Measurements from ENCODE around the gene ICAM2. TPM values are rescaled to one million over a fixed set of nuclear protein-coding genes. Genes with fewer than 3 reads are reported as not detected.

ICAM2 gene
- total RNA-seq, 6 donors from 2014 or later = 27.2 to 114 (median 82.0) TPM

DNA sequence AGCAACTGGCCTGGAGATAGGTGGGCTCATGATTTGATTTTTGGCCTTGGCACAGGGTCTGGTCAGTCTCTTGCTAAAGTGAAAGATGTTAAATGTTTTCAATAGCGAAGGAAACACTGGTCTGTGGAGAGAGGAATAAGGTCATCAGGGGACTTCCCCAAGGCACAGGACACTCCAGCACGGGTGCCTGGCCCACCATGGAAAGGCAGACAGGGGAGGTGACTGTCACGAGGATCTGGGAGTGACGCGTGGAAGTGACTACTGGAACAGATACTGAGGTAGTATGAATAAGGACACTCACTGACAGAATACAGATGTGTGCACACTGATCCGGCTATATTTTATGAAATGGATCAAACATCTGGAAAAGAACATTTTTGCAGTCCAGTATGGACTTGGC lies 16.7 kb upstream of the ICAM2 start:
- H3K4me3 ChIP-seq = no peak overlapping the region
- H3K36me3 ChIP-seq = peaks cover 0 to 28% (median 17%) of the 10 kb centered on the region in 4 donors
- H3K27me3 ChIP-seq = no peaks in the 10 kb centered on the region
- no peaks in the 10 kb centered on the region for H3K9me3 ChIP-seq
- 80 to 81% methylated on average over 6 of the region's 6 CpGs for WGBS, 2 donors
- DNase-seq (no peak), ATAC-seq (ENCODE audit: low FRiP score in 2 of 2) (no peak)
- TF ChIP-seq EP300 (IDR thresholded peaks at IDR 0.05) (no peak), POLR2AphosphoS5 (IDR thresholded peaks at IDR 0.05) (no peak), POLR2A (IDR thresholded peaks at IDR 0.05) (no peak)
- TF ChIP-seq, protein P1, sequence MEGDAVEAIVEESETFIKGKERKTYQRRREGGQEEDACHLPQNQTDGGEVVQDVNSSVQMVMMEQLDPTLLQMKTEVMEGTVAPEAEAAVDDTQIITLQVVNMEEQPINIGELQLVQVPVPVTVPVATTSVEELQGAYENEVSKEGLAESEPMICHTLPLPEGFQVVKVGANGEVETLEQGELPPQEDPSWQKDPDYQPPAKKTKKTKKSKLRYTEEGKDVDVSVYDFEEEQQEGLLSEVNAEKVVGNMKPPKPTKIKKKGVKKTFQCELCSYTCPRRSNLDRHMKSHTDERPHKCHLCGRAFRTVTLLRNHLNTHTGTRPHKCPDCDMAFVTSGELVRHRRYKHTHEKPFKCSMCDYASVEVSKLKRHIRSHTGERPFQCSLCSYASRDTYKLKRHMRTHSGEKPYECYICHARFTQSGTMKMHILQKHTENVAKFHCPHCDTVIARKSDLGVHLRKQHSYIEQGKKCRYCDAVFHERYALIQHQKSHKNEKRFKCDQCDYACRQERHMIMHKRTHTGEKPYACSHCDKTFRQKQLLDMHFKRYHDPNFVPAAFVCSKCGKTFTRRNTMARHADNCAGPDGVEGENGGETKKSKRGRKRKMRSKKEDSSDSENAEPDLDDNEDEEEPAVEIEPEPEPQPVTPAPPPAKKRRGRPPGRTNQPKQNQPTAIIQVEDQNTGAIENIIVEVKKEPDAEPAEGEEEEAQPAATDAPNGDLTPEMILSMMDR (IDR thresholded peaks at IDR 0.05) = no peak
- no peak overlapping the region for H3K27ac ChIP-seq
- H3K4me1 ChIP-seq = no peaks in the 10 kb centered on the region

DNA sequence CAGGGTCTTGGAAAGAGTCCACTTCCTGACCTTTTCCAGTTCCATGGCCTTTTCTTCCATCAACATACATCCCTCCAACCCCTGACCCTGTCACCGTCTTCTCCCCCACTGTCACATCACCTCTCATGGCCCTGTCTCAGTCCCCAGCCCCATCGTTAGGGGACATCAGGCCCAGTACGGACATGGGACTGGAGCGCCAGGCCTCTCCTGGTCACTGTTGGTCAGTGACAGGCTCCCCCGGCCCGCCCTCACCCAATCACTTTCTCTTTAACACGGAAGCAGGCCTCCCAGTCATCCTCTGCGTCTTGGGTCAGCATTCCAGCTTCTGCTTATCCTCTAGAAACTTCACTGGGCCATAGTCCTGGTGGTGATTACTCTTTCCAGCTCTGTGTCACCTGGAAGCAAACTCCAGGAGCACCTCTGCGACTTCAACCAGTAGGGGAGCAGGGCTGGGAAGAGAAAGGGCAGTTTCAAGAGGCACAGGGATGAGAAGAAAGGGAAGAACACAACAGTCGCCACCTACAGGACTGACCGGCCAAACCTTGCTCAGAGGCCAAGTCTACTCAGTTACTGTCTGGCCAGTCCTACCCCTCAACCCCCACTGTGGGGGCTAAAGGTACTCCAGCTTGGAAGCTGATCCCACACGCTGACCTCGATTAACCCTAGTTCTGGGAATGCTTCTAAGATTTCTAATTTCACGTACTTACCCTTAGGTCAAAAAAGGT lies 15.9 kb upstream of the ICAM2 start:
- no peaks in the 10 kb centered on the region for H3K27me3 ChIP-seq
- peaks cover 0 to 21% (median 13%) of the 10 kb centered on the region in 4 donors for H3K36me3 ChIP-seq
- ATAC-seq (ENCODE audit: low FRiP score in 2 of 2) (no peak), DNase-seq (no peak)
- WGBS, 2 donors = 92 to 93% methylated on average over 14 of the region's 14 CpGs
- H3K4me1 ChIP-seq = no peaks in the 10 kb centered on the region
- H3K27ac ChIP-seq = no peak overlapping the region
- no peak for TF ChIP-seq POLR2A (IDR thresholded peaks at IDR 0.05)
- no peak for TF ChIP-seq POLR2AphosphoS5 (IDR thresholded peaks at IDR 0.05)
- no peak for TF ChIP-seq EP300 (IDR thresholded peaks at IDR 0.05)
- TF ChIP-seq, protein P1 (IDR thresholded peaks at IDR 0.05) = no peak
- H3K4me3 ChIP-seq = no peak overlapping the region
- no peaks in the 10 kb centered on the region for H3K9me3 ChIP-seq

DNA sequence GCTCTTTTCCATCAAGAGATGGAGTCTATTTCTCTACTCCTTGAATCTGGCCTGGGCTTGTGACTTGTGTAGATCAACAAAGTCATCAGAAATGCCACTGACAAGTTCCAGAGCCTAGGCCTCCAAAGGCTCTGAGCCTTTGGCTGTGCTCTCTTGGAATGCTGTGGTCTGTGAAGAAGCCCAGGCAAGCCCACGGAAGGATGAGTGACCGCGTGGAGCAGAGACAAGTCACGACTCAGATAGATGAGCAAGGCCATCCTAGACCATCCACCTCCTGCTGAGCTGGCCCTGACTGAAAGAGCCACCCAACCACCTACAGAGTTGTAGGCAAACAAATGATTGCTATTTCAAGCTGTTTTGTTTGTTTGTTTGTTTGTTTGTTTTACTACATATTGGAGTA lies 11.6 kb upstream of the ICAM2 start:
- H3K27me3 ChIP-seq = no peaks in the 10 kb centered on the region
- no peaks in the 10 kb centered on the region for H3K4me1 ChIP-seq
- no peak for DNase-seq
- WGBS, 2 donors = 86 to 95% methylated on average over 4 of the region's 4 CpGs
- TF ChIP-seq, protein P1 (IDR thresholded peaks at IDR 0.05) = no peak
- TF ChIP-seq EP300 (IDR thresholded peaks at IDR 0.05) (no peak), POLR2AphosphoS5 (IDR thresholded peaks at IDR 0.05) (no peak)
- no peaks in the 10 kb centered on the region for H3K36me3 ChIP-seq
- ATAC-seq (ENCODE audit: low FRiP score in 2 of 2) = no peak
- H3K4me3 ChIP-seq = no peak overlapping the region
- no peak overlapping the region for H3K27ac ChIP-seq
- H3K9me3 ChIP-seq = no peaks in the 10 kb centered on the region

DNA sequence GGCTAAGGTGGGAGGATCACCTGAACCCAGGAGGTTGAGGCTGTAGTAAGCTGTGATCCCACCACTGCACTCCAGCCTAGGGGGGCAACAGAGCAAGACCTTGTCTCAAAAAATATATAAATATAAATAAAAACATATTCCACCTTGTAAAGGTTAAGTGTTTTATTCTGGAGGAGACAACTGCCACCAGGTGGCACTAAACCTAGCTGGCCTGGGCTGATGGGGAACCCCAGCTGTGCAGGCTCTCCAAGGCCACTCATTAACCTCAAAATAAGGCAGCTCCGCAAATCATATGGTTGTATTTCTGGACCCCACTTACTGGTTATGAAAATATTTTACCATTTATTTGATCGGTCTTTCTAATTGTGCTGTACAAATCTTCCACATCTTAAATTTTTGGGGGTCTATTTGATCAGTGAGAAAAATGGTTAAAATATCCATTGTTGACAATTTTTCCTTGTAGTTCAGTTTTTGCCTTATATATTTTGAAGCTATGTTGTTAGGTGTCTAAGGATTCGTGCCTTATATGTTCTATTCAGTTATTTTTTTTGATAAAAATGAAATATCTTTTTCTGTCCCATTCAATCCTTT lies 8.5 kb upstream of the ICAM2 start:
- Histone ChIP-seq H3K9me3 (no peaks in the 10 kb centered on the region), H3K4me1 (peaks cover 16 to 23% (median 21%) of the 10 kb centered on the region in 4 donors), H3K36me3 (no peaks in the 10 kb centered on the region), H3K4me3 (no peak overlapping the region), H3K27ac (no peak overlapping the region), H3K27me3 (no peaks in the 10 kb centered on the region)
- peak in 1 of 2 donors; percentile 76 for ATAC-seq (ENCODE audit: low FRiP score in 2 of 2)
- TF ChIP-seq POLR2AphosphoS5 (IDR thresholded peaks at IDR 0.05) = no peak
- no peak for TF ChIP-seq EP300 (IDR thresholded peaks at IDR 0.05)
- TF ChIP-seq POLR2A (IDR thresholded peaks at IDR 0.05) = no peak
- TF ChIP-seq, protein P1 (IDR thresholded peaks at IDR 0.05) = peak; percentile 12 to 69 (median 52)
- WGBS, 2 donors = 16 to 23% methylated on average over 3 of the region's 3 CpGs
- DNase-seq = peak in 1 of 2 donors; percentile 67
